Bone marrow (tissue), 2 donors: ENCODE results near the gene NAT8L.

Experiments
- DNase-seq, 2 donors: peaks; one replicate each; lab custom pipeline; 2025; lab: John Stamatoyannopoulos, UW

NAT8L gene

GRCh38 chr4:2045518-2045951 lies 13.6 kb upstream of the NAT8L start:
- no peak for DNase-seq

DNA sequence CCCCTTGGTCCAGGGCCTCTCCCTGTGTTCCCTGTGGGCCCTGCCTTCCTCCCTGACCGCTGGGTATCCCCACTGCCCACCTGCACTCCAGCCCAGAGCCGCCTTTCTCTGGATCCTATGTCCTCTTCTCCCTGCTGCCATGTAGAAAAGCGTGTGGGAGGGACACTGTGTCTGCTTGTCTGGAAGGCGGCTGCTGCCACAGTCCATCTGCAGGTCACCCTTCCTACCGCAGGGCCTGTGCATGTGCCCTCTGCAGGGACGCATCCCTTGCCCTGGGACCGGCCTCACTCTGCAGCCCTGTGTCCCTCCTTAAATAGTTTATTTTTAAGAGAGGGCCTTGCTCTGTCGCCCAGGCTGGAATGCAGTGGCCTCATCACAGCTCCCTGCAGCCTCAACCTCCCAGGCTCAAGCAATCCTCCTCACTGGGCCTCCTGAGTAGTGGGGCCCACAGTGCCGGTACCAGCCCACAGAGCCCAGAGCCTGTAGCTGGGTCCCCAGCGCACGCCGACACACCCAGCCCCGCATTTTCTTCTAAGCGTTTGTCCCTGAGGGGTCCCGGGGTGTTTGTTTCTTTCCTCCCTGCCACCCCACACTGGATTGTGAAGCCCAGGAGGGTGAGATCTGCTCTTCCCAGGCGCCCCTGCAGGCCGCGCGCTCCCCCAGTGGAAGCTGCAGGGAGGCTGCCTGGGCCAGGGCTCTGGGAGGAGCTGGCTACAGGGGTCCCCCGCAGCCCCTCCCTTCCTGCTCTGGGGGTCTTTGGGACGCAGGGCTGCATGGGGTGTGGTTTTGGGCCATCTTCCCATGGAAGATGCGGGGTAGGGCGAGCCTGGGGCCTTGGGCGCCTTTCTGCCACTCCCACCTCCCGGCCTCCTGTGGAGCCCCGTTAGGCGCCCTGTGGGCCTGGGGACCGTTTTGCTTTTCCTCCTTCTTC lies 12.8 kb upstream of the NAT8L start:
- DNase-seq: no peak

DNA sequence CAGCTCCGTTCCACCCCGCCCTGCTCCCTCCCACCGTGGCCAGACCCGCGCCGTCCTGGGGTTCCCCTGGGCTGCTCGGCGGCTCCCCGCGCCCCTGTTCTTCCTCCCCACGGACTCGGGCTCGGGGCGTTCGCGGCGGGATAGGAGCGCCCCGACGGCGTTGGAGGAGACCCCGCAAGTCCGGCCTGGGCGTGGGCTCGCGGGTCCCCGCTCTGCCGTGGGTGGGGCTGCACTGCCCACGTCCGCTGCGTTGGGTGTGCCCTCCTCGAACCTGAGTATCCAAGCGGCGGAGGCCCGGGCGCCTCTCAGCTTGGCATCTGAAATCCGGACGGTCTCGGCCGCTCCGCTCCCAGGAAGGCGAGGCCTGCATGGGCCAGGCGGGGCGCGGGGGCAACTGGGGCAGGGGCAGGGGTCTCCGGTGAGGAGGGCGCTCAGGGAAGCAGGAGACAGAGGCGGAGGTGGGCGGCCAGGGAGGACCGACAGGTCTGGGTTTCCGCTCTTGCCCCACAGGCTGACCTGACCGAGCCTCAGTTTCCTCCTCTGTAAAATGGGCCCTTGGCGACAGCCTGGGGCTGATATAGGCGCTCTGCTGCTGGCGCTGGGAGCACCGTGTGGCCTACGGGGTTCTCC lies 12.0 kb upstream of the NAT8L start:
- DNase-seq: no peak

DNA sequence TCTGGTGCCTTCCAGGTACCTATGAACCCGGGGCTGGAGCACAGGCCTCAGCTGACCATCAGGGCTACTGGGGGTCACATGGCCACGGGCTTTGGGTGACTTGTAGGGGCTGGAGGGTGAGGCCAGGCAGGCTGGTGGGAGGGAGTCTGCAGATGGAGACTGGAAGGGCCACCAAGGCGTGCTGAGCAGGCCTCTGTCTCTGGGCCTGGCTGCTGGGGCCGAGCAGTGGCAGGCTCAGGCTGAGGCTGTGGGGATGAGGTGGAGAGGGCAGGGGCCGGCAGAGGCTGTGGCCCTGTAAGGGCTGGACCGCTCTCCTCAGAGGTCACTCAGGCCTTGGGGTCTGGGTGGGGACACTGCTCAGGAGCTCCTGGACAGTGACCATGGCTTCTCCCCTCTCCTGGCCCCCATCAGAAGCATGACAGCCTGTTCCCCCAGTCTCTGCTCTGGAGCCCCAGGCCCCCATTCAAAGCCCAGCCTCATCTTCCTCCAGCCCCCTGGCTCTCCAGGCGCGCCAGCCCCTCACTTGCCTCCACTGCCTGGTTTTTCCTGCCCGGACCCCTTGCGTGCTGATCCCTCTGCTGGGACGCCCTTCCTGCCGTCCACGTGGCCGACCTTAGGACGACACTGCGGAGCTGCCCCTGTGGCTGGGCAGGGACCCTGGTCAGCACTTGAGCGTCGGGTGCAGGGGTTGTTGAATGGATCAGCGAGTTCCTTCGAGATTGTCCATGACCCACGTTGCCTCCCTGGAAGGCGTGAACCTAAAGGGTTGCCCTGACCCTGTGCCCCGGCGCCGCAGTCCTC lies 11.1 kb upstream of the NAT8L start:
- DNase-seq: no peak

- no peak for DNase-seq
Measured at GRCh38 chr4:2048831-2049230, 10.3 kb upstream of the NAT8L start.

DNA sequence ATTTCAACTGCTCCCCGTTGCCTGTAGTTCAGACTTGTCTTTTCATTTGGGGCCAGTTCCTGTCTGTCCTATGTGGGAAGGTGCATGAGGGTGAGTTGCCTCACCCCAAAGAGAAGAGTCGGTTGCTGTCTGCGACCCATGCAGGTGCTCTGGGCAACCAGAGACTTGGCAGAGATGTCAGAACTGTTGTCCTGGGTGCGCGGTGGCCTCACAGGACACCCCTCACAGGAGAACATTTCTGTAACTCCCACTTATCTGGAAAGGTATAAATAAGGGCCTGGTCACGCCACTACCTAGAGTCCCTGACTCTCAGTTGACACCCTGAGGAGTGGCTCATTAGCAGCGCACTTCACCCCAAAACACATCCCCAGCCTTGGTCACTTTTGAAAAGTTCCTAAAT lies 9.7 kb upstream of the NAT8L start:
- DNase-seq: no peak

- DNase-seq: no peak
Measured at GRCh38 chr4:2049811-2050210, 9.3 kb upstream of the NAT8L start.

- no peak for DNase-seq
Measured at GRCh38 chr4:2051086-2051485, 8.0 kb upstream of the NAT8L start.

DNA sequence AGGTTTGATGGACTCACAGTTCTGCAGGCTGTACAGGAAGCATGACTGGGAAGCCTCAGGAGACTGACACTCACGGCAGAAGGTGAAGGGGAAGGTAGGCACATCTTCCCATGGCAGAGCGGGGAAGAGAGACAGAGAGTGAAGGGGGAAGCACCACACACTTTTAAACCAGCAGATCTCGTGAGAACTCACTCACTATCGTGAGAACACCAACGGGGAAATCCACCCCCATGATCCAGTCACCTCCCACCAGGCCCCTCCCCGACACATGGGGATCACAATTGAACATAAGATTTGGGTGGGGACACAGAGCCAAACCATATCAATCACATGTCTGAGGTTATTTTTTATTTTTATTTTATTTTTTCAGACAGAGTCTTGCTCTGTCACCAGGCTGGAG lies 4.9 kb upstream of the NAT8L start:
- no peak for DNase-seq

GRCh38 chr4:2057382-2058065 lies 1.6 kb upstream of the NAT8L start:
- no peak for DNase-seq

DNA sequence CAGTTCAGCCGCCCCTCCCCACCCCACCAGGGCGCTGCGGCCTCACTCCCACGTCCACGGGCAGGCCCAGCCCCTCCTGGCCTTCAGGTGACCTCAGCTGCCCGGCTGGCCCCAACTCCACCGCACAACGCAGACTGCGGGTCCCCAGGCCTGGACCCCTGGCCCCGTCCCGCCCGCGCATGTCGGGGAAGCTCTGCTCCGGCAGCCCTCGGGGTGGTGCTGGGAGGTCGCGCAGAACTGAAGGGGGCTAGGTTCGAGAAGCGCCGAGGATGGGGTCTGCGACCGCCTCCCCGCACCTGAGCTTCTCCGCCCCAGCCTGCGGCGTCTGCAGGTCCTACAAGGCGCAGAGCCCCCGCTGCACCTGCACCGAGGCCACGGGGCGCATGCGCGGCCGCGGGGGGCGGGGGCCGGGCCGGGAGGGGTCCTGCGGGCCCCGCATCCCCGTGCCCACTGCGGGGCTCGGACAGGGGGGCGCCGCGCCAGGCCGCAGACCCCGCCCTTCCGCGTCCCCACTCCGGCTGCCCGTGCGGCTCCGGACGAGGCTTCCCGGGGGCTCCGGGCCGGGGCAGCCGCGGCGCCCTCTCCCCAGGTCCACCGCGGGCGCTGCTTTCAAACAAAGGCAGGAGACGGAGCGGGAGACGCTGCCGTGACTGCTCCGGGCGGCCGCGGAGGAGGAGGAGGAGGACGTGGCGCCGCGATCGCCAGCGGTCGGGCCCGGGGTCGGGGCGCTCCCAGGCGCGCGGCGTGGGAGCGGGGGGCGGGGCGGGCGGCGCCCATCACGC lies 672 bp upstream of the NAT8L start:
- DNase-seq: no peak

DNA sequence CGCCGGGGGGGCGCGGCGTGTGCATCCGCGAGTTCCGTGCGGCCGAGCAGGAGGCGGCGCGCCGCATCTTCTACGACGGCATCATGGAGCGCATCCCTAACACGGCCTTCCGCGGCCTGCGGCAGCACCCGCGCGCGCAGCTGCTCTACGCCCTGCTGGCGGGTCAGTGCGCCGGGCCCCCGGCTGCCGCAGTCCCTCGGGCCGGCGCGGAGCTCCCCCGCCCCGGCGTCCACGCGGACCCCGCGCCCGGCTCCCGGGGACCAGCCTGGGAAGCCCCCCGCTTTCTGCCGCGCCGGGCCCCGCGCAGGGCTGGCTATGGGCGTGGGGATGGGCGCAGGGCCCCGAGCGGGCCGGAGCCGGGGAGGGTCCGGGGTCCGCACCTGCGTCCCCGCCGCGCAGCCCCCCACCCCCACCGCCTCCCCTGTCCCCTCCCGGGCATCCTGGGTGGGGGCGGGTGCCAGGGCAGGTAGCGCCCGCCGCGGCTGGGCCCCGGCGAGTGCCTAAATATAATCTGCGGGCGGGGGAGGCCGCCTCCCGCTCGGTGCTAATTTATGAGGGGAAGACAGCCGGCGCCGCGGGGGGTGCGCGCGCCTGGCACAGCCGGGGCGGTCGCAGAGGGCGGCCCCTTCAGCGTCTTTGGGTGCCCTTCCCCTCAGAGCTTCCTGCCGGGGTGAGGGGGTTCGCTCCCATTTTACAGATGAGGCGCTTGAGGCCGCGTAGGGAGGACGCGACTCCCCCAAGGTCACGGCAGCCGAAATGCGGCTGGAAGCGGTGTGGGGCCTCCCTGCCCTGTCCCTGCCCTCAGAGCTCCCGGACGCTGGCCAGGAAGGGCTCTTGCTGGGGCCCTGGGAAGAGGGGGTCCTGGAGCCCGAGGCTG lies 837 bp downstream of the NAT8L start:
- DNase-seq: no peak

DNA sequence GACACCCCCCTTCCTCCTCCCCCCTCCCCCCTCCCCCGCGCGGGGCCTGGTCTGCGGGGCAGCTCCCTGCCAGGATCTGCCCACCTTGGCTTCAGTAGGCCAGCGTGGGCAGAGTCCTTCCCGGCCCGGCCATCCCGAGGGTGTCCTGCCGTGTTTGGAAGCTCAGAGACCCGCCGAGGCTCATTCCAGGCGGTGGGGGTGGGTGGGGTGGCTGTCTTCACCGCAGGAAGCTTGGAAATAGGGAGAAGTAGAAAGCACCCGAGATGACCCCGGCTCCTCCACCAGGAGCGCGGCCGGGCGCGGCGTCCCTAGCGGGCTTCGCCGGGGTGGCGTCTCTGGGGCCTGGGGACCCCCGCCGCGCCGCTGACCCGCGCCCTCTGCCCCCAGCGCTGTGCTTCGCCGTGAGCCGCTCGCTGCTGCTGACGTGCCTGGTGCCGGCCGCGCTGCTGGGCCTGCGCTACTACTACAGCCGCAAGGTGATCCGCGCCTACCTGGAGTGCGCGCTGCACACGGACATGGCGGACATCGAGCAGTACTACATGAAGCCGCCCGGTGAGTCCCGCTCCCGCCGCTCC lies 1.6 kb downstream of the NAT8L start:
- DNase-seq: no peak

- no peak for DNase-seq
Measured at GRCh38 chr4:2061186-2062131, 2.3 kb downstream of the NAT8L start.

DNA sequence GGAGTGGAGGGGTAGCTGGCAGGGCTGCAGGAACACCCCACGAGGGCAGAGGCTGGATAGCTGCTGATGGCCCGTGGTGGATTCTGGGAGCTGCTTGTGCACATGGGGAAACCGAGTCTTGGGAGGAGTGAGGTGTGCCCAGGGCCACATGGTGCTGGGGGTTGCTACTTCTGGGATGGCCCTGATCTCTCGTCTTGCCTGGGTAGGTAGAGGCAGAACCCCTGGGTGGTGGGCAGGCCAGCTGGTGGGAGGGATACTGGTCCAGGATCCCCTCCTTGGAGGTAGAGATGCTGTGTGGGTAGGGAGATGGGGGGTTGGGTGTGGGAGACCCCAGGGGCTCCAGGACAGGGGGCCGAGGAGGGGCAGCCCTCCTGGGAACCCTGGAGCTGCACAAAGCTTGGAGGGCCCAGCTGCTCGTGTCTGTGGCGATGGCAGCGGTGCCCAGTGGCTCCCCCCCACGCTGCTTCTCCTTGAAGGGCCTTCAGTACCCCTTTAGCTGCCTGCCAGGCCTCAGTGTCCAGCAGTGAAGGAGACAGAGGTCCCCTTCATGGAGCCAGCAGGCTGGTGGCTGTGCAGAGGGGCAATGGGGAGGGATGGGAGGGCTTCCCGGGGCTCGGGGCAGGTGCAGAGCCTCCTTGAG lies 3.2 kb downstream of the NAT8L start:
- no peak for DNase-seq

GRCh38 chr4:2062808-2063524 lies 3.8 kb downstream of the NAT8L start:
- DNase-seq: no peak

DNA sequence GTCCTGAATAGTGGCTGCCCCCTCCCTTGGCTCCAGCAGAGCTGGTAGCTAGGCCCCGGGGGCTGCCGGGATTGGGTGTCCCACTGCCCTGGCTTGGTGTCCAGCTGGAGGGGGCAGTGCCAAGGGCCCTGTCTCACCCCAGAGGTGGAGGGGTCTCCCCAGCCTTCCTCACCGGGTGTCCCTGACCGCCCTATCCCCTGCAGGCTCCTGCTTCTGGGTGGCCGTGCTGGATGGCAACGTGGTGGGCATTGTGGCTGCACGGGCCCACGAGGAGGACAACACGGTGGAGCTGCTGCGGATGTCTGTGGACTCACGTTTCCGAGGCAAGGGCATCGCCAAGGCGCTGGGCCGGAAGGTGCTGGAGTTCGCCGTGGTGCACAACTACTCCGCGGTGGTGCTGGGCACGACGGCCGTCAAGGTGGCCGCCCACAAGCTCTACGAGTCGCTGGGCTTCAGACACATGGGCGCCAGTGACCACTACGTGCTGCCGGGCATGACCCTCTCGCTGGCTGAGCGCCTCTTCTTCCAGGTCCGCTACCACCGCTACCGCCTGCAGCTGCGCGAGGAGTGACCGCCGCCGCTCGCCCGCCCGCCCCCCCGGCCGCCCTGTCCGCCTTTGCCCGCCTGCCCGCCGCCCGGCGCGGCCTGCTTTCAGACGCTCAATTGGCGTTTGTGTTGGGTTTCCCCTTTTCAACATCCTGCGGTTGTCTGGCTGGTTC lies 4.6 kb downstream of the NAT8L start:
- DNase-seq: no peak
